NB4 (cell line): ENCODE data around the gene VWCE.

Experiments
- DNase-seq: peaks from one replicate; pipeline ENCODE4 v3.0.0; 2010; ENCODE audit warnings: low read depth
- H3K4me3 ChIP-seq: one replicate; pipeline ENCODE4 v1.5.1; 2011; ENCODE audit warnings: mild to moderate bottlenecking, low read depth, low read length, moderate library complexity
- CTCF ChIP-seq: IDR thresholded peaks from one replicate; pipeline ENCODE4 v1.5.1; 2012; ENCODE audit warnings: low read depth, low read length
- MYC ChIP-seq: IDR thresholded peaks from 2 replicates; pipeline ENCODE4 v1.6.1; 2011; ENCODE audit warnings: low read depth, low read length
- POLR2A ChIP-seq: IDR thresholded peaks from 2 replicates; pipeline ENCODE4 v1.6.1; 2011; ENCODE audit warnings: mild to moderate bottlenecking; ENCODE audit not compliant: insufficient read length; ENCODE audit errors: extremely low read depth
- TF ChIP-seq, protein P1 (sequence below): IDR thresholded peaks from 2 replicates; pipeline ENCODE4 v1.6.1; 2011; ENCODE audit warnings: low read depth, low read length

VWCE gene

GRCh38 chr11:61303725-61304124 is 8.6 kb upstream of the VWCE start:
- TF ChIP-seq, protein P1, sequence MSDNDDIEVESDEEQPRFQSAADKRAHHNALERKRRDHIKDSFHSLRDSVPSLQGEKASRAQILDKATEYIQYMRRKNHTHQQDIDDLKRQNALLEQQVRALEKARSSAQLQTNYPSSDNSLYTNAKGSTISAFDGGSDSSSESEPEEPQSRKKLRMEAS: no peak
- TF ChIP-seq MYC (no peak), CTCF (no peak), POLR2A (no peak)
- no peak for DNase-seq

GRCh38 chr11:61302550-61302949 is 7.4 kb upstream of the VWCE start:
- no peak overlapping the region for H3K4me3 ChIP-seq
- no peak for TF ChIP-seq POLR2A
- TF ChIP-seq, protein P1: no peak
- TF ChIP-seq CTCF: no peak
- TF ChIP-seq MYC: no peak
- no peak for DNase-seq

More at GRCh38 chr11:61303725-61304124, 8.6 kb upstream of the VWCE start:
- H3K4me3 ChIP-seq: no peak overlapping the region

DNA sequence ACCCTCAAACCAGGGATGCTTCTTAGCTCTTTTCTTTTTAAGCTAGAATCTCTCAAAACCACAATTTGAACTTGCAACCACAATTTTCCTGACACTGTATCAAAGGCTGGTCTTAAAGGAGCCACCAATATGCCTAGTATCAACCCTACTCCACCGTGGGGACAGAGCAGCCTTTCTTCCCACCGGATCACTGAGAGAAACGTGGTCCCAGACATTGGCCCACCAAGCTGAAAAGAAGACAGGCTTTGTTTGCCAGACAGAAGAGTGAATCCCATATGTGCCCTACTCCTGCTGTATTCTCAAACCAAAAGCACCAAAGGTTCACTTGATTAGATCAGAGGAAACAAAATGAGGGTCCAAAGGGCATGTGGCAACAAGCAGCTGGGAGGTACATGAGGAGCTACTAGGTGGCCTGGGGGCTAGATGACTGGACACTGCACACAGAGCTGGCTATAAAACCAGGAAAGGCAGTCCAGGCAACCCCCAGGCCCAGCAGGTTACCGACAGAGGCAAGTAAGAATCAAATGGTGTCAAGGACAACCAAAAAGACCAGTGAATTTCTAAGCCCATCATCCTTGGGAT is 3.6 kb upstream of the VWCE start:
- DNase-seq: no peak
- TF ChIP-seq CTCF: no peak
- no peak for TF ChIP-seq MYC
- TF ChIP-seq POLR2A: no peak
- TF ChIP-seq, protein P1: no peak
- no peak overlapping the region for H3K4me3 ChIP-seq

GRCh38 chr11:61297746-61298145 is 2.6 kb upstream of the VWCE start:
- TF ChIP-seq POLR2A: no peak
- TF ChIP-seq, protein P1: no peak
- no peak for TF ChIP-seq CTCF
- TF ChIP-seq MYC: no peak
- peak; percentile 81 for DNase-seq
- no peak overlapping the region for H3K4me3 ChIP-seq

DNA sequence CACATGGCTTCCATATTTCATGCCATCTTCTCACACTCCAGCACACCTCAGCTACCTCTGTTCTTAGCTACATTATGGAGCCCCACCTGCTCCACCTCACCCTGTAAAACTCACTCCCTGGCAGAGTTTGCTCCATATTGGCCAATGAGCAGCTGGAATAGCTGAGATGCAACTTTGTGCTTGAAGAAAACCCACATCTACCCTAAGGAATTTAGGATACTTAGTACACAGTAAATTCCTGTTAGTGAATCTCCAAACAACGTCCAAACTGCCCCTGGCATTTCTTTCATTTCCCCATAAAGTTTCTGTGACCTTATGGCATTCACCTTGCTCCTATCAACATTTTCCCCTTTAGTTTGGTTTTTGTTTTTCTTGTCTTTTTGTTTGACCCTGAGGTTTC is 2.2 kb upstream of the VWCE start:
- TF ChIP-seq, protein P1: no peak
- no peak for TF ChIP-seq MYC
- TF ChIP-seq CTCF: no peak
- no peak for TF ChIP-seq POLR2A
- no peak overlapping the region for H3K4me3 ChIP-seq
- no peak for DNase-seq

- no peak for DNase-seq
- H3K4me3 ChIP-seq: no peak overlapping the region
- TF ChIP-seq MYC (no peak), POLR2A (no peak), CTCF (no peak)
- TF ChIP-seq, protein P1: no peak
Observed at GRCh38 chr11:61295596-61295926, 445 bp upstream of the VWCE start.
